Measurements from ENCODE around the gene BDH2.

The BDH2 gene

DNA sequence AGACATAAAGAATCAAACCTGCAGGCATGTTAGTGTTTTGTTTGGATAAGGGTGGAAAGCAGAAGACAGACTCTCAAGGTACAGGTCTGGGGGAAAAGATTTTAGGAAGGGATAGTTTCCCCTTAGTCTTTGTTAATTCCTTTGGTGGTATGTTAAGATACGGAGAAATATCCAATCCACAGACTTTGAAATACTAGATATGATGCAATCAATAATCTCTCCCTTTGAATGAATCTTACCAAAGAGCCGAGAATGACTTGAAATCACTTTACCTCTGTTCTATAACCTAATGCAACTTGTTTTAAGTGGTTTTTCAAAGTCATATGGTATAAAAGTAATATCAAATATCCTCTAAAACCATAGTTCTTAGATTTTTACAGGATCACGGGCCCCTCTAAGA lies 5.3 kb upstream of the BDH2 start:
- POLR2A ChIA-PET, result no interaction called here
- H3K4me3 ChIP-seq (ENCODE audit: low read depth, low read length), result no peak overlapping the region
- TF ChIP-seq ZNF596 (tag by site-specific recombination; IDR thresholded peaks at IDR 0.05) (no peak), ZNF341 (tag by site-specific recombination; IDR thresholded peaks at IDR 0.05; ENCODE audit: low read depth) (no peak), ZNF560 (tag by site-specific recombination; IDR thresholded peaks at IDR 0.05; ENCODE audit: borderline replicate concordance) (no peak), ZNF610 (tag by site-specific recombination; IDR thresholded peaks at IDR 0.05; ENCODE audit: borderline replicate concordance) (no peak)
- H3K4me1 ChIP-seq (ENCODE audit: control insufficient read depth, insufficient read depth, low read length), result no peaks in the 10 kb centered on the region
- CTCF ChIA-PET, result interaction anchor here (0.6 kb wide), 1 partner anchor 102 kb away, joined by 4 read pairs; no protein-coding TSS in a partner anchor
- H3K9me3 ChIP-seq (ENCODE audit: control insufficient read depth, insufficient read depth, low read depth, low read length), result no peaks in the 10 kb centered on the region
- peaks cover 5 to 35% of the 10 kb centered on the region in 2 experiments for H3K36me3 ChIP-seq (ENCODE audit: control insufficient read depth in 2 of 2, insufficient read depth in 1 of 2, low read length in 2 of 2)
- no peak overlapping the region for H3K27ac ChIP-seq (ENCODE audit: extremely low read depth, low read depth, low read length)

DNA sequence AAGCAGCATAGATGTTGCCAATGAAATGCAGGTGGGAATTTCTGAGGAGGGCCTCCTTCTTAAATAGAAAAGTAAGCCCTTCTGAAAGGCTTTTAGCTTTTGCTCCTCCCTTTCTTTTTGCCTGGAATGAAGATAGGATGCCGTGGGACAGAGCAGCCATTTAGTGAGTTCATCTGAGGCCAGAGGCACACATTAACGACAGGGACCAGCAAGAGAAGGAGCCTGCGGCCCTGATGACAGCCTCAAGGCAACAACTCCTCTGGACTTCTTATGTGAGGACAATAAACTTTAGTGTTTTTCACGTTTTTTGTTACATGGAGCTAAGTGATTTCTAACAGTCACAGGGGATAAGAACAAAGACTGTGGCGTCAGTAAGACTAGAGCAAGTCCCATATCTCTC lies 1.1 kb upstream of the BDH2 start:
- POLR2A ChIA-PET, result no interaction called here
- no peaks in the 10 kb centered on the region for H3K36me3 ChIP-seq (ENCODE audit: control insufficient read depth in 2 of 2, insufficient read depth in 1 of 2, low read length in 2 of 2)
- TF ChIP-seq, protein P1, sequence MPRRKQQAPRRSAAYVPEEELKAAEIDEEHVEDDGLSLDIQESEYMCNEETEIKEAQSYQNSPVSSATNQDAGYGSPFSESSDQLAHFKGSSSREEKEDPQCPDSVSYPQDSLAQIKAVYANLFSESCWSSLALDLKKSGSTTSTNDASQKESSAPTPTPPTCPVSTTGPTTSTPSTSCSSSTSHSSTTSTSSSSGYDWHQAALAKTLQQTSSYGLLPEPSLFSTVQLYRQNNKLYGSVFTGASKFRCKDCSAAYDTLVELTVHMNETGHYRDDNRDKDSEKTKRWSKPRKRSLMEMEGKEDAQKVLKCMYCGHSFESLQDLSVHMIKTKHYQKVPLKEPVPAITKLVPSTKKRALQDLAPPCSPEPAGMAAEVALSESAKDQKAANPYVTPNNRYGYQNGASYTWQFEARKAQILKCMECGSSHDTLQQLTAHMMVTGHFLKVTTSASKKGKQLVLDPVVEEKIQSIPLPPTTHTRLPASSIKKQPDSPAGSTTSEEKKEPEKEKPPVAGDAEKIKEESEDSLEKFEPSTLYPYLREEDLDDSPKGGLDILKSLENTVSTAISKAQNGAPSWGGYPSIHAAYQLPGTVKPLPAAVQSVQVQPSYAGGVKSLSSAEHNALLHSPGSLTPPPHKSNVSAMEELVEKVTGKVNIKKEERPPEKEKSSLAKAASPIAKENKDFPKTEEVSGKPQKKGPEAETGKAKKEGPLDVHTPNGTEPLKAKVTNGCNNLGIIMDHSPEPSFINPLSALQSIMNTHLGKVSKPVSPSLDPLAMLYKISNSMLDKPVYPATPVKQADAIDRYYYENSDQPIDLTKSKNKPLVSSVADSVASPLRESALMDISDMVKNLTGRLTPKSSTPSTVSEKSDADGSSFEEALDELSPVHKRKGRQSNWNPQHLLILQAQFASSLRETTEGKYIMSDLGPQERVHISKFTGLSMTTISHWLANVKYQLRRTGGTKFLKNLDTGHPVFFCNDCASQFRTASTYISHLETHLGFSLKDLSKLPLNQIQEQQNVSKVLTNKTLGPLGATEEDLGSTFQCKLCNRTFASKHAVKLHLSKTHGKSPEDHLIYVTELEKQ (tag by site-specific recombination; IDR thresholded peaks at IDR 0.05; ENCODE audit: borderline replicate concordance), result no peak
- TF ChIP-seq, protein P2, sequence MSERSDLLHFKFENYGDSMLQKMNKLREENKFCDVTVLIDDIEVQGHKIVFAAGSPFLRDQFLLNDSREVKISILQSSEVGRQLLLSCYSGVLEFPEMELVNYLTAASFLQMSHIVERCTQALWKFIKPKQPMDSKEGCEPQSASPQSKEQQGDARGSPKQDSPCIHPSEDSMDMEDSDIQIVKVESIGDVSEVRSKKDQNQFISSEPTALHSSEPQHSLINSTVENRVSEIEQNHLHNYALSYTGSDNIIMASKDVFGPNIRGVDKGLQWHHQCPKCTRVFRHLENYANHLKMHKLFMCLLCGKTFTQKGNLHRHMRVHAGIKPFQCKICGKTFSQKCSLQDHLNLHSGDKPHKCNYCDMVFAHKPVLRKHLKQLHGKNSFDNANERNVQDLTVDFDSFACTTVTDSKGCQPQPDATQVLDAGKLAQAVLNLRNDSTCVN (tag by site-specific recombination; optimal IDR thresholded peaks at IDR 0.05), result no peak
- TF ChIP-seq, protein P3, sequence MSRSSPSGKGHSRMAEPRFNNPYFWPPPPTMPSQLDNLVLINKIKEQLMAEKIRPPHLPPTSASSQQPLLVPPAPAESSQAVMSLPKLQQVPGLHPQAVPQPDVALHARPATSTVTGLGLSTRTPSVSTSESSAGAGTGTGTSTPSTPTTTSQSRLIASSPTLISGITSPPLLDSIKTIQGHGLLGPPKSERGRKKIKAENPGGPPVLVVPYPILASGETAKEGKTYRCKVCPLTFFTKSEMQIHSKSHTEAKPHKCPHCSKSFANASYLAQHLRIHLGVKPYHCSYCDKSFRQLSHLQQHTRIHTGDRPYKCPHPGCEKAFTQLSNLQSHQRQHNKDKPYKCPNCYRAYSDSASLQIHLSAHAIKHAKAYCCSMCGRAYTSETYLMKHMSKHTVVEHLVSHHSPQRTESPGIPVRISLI (tag by site-specific recombination; IDR thresholded peaks at IDR 0.05), result no peak
- no peak for TF ChIP-seq SP2 (tag by site-specific recombination; IDR thresholded peaks at IDR 0.05)
- TF ChIP-seq BCL11A (tag by site-specific recombination; IDR thresholded peaks at IDR 0.05; ENCODE audit: low read depth), result no peak
- TF ChIP-seq, protein P4, sequence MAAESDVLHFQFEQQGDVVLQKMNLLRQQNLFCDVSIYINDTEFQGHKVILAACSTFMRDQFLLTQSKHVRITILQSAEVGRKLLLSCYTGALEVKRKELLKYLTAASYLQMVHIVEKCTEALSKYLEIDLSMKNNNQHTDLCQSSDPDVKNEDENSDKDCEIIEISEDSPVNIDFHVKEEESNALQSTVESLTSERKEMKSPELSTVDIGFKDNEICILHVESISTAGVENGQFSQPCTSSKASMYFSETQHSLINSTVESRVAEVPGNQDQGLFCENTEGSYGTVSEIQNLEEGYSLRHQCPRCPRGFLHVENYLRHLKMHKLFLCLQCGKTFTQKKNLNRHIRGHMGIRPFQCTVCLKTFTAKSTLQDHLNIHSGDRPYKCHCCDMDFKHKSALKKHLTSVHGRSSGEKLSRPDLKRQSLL (tag by site-specific recombination; IDR thresholded peaks at IDR 0.05), result no peak
- TF ChIP-seq, protein P5, sequence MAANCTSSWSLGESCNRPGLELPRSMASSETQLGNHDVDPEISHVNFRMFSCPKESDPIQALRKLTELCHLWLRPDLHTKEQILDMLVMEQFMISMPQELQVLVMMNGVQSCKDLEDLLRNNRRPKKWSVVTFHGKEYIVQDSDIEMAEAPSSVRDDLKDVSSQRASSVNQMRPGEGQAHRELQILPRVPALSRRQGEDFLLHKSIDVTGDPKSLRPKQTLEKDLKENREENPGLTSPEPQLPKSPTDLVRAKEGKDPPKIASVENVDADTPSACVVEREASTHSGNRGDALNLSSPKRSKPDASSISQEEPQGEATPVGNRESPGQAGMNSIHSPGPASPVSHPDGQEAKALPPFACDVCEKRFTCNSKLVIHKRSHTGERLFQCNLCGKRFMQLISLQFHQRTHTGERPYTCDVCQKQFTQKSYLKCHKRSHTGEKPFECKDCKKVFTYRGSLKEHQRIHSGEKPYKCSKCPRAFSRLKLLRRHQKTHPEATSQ (tag by site-specific recombination; IDR thresholded peaks at IDR 0.05), result no peak
- TF ChIP-seq ZNF501 (tag by site-specific recombination; IDR thresholded peaks at IDR 0.05), result no peak
- no peak for TF ChIP-seq ZBTB1 (tag by site-specific recombination; IDR thresholded peaks at IDR 0.05)
- no peak for TF ChIP-seq ZNF16 (tag by site-specific recombination; IDR thresholded peaks at IDR 0.05; ENCODE audit: low read depth)
- TF ChIP-seq ZNF426 (tag by site-specific recombination; IDR thresholded peaks at IDR 0.05), result no peak
- no peak for TF ChIP-seq KLF16 (tag by site-specific recombination; IDR thresholded peaks at IDR 0.05)
- no peak for TF ChIP-seq ZNF354C (tag by site-specific recombination; IDR thresholded peaks at IDR 0.05; ENCODE audit: borderline replicate concordance, low read depth)
- no peak for TF ChIP-seq ZNF677 (tag by site-specific recombination; IDR thresholded peaks at IDR 0.05)
- TF ChIP-seq ZNF623 (tag by site-specific recombination; IDR thresholded peaks at IDR 0.05), result no peak
- TF ChIP-seq, protein P6, sequence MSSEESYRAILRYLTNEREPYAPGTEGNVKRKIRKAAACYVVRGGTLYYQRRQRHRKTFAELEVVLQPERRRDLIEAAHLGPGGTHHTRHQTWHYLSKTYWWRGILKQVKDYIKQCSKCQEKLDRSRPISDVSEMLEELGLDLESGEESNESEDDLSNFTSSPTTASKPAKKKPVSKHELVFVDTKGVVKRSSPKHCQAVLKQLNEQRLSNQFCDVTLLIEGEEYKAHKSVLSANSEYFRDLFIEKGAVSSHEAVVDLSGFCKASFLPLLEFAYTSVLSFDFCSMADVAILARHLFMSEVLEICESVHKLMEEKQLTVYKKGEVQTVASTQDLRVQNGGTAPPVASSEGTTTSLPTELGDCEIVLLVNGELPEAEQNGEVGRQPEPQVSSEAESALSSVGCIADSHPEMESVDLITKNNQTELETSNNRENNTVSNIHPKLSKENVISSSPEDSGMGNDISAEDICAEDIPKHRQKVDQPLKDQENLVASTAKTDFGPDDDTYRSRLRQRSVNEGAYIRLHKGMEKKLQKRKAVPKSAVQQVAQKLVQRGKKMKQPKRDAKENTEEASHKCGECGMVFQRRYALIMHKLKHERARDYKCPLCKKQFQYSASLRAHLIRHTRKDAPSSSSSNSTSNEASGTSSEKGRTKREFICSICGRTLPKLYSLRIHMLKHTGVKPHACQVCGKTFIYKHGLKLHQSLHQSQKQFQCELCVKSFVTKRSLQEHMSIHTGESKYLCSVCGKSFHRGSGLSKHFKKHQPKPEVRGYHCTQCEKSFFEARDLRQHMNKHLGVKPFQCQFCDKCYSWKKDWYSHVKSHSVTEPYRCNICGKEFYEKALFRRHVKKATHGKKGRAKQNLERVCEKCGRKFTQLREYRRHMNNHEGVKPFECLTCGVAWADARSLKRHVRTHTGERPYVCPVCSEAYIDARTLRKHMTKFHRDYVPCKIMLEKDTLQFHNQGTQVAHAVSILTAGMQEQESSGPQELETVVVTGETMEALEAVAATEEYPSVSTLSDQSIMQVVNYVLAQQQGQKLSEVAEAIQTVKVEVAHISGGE (tag by site-specific recombination; conservative IDR thresholded peaks at IDR 0.05; ENCODE audit: low read depth), result no peak
- TF ChIP-seq ZNF510 (tag by site-specific recombination; IDR thresholded peaks at IDR 0.05; ENCODE audit: insufficient replicate concordance), result no peak
- TF ChIP-seq ZNF596 (tag by site-specific recombination; IDR thresholded peaks at IDR 0.05), result no peak

More for the DNA sequence above, 1.1 kb upstream of the BDH2 start:
- CTCF ChIA-PET, result interaction anchor here (0.6 to 4.4 kb wide), 7 partner anchors 9 to 905 kb away, joined by 3 to 13 read pairs (median 4); no protein-coding TSS in a partner anchor
- H3K4me1 ChIP-seq (ENCODE audit: control insufficient read depth, insufficient read depth, low read length), result no peaks in the 10 kb centered on the region
- H3K4me3 ChIP-seq (ENCODE audit: low read depth, low read length), result no peak overlapping the region
- no peaks in the 10 kb centered on the region for H3K9me3 ChIP-seq (ENCODE audit: control insufficient read depth, insufficient read depth, low read depth, low read length)
- H3K27ac ChIP-seq (ENCODE audit: extremely low read depth, low read depth, low read length), result no peak overlapping the region
